ENCODE measurements around the gene BCL2. TPM values are rescaled to one million over a fixed set of nuclear protein-coding genes. Genes with fewer than 3 reads are reported as not detected.

BCL2 gene
- total RNA-seq, 1 donor = 4.2 TPM

DNA sequence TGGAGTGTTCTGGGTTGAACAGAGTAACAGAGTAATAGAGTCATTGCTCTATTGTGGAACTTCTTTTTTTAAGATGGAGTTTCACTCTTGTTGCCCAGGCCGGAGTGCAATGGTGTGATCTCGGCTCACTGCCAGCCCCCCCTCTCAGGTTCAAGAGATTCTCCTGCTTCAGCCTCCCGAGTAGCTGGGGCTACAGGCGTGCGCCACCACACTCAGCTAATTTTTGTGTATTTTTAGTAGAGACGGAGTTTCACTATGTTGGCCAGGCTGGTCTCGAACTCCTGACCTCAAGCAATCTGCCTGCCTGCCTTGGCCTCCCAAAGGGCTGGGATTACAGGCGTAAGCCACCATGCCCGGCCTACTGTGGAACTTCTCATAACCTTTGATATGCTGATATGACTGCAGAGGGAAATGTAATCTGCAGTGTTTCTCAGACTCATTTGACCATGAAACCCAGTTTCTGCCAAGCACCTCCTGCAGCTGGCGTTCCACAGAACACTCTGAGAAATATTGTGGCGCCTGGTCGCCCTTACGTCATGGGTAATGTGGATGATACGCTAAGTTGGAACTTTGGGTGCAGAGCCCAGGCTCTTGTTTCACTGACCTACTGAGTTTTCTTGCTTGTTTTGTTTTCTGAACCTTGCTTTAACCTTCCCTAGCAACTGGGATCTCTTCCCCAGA is 213.8 kb downstream of the BCL2 start:
- no peak overlapping the region for H3K4me3 ChIP-seq (ENCODE audit: low read depth, low read length)
- DNase-seq (ENCODE audit: low read depth) = no peak
- no peak for TF ChIP-seq CTCF (IDR thresholded peaks at IDR 0.05; ENCODE audit: insufficient read depth, low read length)

- no peak for DNase-seq (ENCODE audit: low read depth)
- no peak overlapping the region for H3K4me3 ChIP-seq (ENCODE audit: low read depth, low read length)
- no peak for TF ChIP-seq CTCF (IDR thresholded peaks at IDR 0.05; ENCODE audit: insufficient read depth, low read length)
Measured at GRCh38 chr18:63104868-63105267, 214.7 kb downstream of the BCL2 start.

DNA sequence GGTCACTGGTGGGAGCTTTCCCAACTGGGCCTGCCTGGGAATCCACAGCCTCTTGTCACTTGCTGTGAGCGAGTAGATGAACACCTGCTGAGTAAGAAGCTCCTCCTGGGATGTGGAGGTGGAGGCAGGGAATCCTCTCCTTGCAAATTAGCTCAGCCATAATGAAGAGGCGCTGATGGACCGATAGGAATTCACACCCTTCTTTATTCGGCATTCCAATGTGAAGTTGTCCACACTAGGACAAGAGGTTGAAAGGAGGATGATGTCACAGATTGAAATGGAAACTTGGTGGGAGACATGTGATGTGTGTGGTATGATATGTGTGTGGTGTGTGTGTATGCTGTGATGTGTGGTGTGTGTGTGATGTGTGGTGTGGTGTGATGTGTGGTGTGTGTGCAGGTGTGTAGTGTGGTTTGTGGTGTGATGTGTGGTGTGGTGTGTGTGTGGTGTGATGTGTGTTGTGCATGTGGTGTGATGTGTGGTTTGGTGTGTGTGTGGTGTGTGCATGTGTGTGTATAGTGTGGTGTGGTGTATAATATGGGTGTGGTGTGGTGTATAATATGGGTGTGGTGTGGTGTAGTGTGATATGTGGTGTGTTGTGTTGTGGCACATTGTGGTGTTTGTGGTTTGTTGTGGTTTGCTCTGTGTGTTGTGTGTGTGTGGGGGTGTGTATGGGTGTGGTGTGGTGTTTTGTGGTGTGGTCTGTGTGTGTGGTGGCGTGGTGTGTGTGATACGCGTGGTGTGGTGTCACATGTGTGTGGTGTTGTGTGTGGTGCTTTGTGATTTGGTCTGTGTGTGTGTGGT is 216.4 kb downstream of the BCL2 start:
- H3K4me3 ChIP-seq (ENCODE audit: low read depth, low read length) = no peak overlapping the region
- no peak for DNase-seq (ENCODE audit: low read depth)
- TF ChIP-seq CTCF (IDR thresholded peaks at IDR 0.05; ENCODE audit: insufficient read depth, low read length) = no peak

DNA sequence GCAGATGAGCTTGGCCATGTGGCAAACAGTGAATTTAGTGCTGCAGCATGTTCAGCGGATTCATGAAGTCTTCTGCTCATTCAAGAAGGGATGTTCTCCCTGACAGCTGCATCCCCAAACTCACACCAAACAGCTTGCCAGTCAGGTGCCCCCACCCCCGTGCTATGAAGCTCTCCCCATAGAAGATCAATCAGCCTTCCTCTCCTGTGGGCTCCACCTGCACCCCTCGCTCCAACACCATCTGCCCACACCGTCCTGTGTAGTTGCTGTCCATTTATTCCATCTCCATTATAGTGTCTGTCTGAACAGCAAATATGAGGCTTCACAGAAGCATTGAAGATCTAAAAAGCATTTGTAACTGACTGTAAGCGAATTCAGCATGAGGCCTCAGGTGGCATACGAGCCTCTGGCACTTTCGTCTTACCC is 218.9 kb downstream of the BCL2 start:
- no peak for TF ChIP-seq CTCF (IDR thresholded peaks at IDR 0.05; ENCODE audit: insufficient read depth, low read length)
- no peak overlapping the region for H3K4me3 ChIP-seq (ENCODE audit: low read depth, low read length)
- no peak for DNase-seq (ENCODE audit: low read depth)

DNA sequence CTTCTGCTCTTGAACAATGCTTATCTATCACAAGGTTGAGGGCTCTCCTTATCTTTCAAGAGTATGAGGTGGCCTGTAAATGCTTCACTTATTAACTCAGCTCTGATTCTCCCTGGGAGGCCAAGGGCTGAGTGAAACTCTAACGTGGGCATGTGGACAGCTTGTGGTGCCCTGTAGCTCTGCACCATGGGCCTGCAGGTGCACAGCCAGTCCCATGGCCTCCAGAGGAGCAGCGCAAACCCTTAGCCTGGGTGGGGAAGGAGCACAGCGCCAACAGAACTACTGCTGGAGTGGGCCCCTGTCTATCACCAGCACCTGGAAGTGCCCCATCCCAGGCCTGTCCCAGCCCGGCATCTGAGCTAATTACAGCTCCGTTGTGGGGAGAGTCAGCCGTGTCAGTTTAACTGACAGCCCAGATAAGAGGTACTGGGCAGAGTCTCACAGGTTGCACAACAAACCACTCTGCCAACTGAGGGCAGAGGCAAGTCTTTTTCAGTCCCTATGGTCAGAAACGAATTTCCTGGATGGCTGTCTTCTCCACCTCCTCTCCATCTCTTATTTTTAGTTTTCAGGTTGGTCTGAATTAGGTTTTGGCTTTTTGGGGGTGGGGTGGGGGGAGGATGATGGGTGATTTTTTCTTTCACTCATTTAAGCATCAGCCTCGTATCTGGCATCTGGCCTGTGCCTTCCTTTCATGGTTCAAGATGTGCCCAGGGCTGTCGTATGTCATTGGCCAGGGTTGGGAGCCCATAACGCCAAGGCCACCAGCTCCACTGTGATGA is 219.5 kb downstream of the BCL2 start:
- no peak for DNase-seq (ENCODE audit: low read depth)
- H3K4me3 ChIP-seq (ENCODE audit: low read depth, low read length) = no peak overlapping the region
- no peak for TF ChIP-seq CTCF (IDR thresholded peaks at IDR 0.05; ENCODE audit: insufficient read depth, low read length)

- no peak for TF ChIP-seq CTCF (IDR thresholded peaks at IDR 0.05; ENCODE audit: insufficient read depth, low read length)
- H3K4me3 ChIP-seq (ENCODE audit: low read depth, low read length) = no peak overlapping the region
- DNase-seq (ENCODE audit: low read depth) = no peak
Measured at GRCh38 chr18:63099091-63099840, 220.3 kb downstream of the BCL2 start.
